Parathyroid adenoma (tissue), 2 donors: ENCODE measurements around the gene MYLK.

ENCODE experiments used
- H2AFZ ChIP-seq: fragments of 300-600 bp; sonication (generic); one replicate; pipeline ENCODE4 v1.7.0; 2017; ENCODE audit warnings: antibody characterized with exemption, mild to moderate bottlenecking
- H3K27ac ChIP-seq: fragments of 300-600 bp; sonication (generic); one replicate; pipeline ENCODE4 v1.7.0; 2017
- H3K27me3 ChIP-seq: fragments of 300-600 bp; sonication (generic); one replicate; pipeline ENCODE4 v1.7.0; 2017; ENCODE audit warnings: low read length; ENCODE audit not compliant: control insufficient read depth, insufficient read depth
- H3K36me3 ChIP-seq: fragments of 300-600 bp; sonication (generic); one replicate; pipeline ENCODE4 v1.7.0; 2017; ENCODE audit warnings: low read length; ENCODE audit not compliant: control insufficient read depth, insufficient read depth
- H3K4me1 ChIP-seq: fragments of 300-600 bp; sonication (generic); one replicate; pipeline ENCODE4 v1.7.0; 2017; ENCODE audit warnings: control low read depth
- H3K4me2 ChIP-seq: fragments of 300-600 bp; sonication (generic); one replicate; pipeline ENCODE4 v1.7.0; 2017; ENCODE audit warnings: low read length
- H3K4me3 ChIP-seq: fragments of 300-600 bp; sonication (generic); one replicate; pipeline ENCODE4 v1.7.0; 2017; ENCODE audit warnings: low read depth, low read length
- H3K79me2 ChIP-seq: fragments of 300-600 bp; sonication (generic); one replicate; pipeline ENCODE4 v1.7.0; 2017; ENCODE audit warnings: control low read depth
- H3K9ac ChIP-seq: fragments of 300-600 bp; sonication (generic); one replicate; pipeline ENCODE4 v1.7.0; 2017; ENCODE audit warnings: mild to moderate bottlenecking
- H3K9me3 ChIP-seq: fragments of 300-600 bp; sonication (generic); one replicate; pipeline ENCODE4 v1.7.0; 2017; ENCODE audit warnings: low read length; ENCODE audit not compliant: control insufficient read depth
- CTCF ChIP-seq: fragments of 300-600 bp; sonication (generic); IDR thresholded peaks from one replicate; pipeline ENCODE4 v1.7.0; 2017; ENCODE audit warnings: antibody characterized with exemption, mild to moderate bottlenecking
- donor health status: primary hyperparathyroidism.

MYLK gene

GRCh38 chr3:123642182-123642956 lies 241.8 kb downstream of the MYLK start:
- H2AFZ ChIP-seq: no peak overlapping the region
- H3K4me3 ChIP-seq: no peak overlapping the region
- peak; percentile 67 for TF ChIP-seq CTCF
- H3K4me1 ChIP-seq: no peaks in the 10 kb centered on the region
- H3K27ac ChIP-seq: no peak overlapping the region
- no peaks in the 10 kb centered on the region for H3K79me2 ChIP-seq
- no peak overlapping the region for H3K4me2 ChIP-seq
- H3K27me3 ChIP-seq: no peaks in the 10 kb centered on the region
- H3K36me3 ChIP-seq: no peaks in the 10 kb centered on the region
- H3K9ac ChIP-seq: no peak overlapping the region
- H3K9me3 ChIP-seq: no peaks in the 10 kb centered on the region

- Histone ChIP-seq H3K9me3 (no peaks in the 10 kb centered on the region), H3K27ac (no peak overlapping the region), H3K4me2 (no peak overlapping the region), H2AFZ (no peak overlapping the region), H3K79me2 (no peaks in the 10 kb centered on the region), H3K4me3 (no peak overlapping the region), H3K9ac (no peak overlapping the region), H3K4me1 (no peaks in the 10 kb centered on the region), H3K27me3 (no peaks in the 10 kb centered on the region), H3K36me3 (no peaks in the 10 kb centered on the region)
- no peak for TF ChIP-seq CTCF
Observed at GRCh38 chr3:123641505-123641904, 242.6 kb downstream of the MYLK start.

GRCh38 chr3:123640740-123641462 lies 243.2 kb downstream of the MYLK start:
- no peaks in the 10 kb centered on the region for H3K36me3 ChIP-seq
- H2AFZ ChIP-seq: no peak overlapping the region
- H3K79me2 ChIP-seq: no peaks in the 10 kb centered on the region
- TF ChIP-seq CTCF: no peak
- no peak overlapping the region for H3K9ac ChIP-seq
- H3K9me3 ChIP-seq: no peaks in the 10 kb centered on the region
- H3K27me3 ChIP-seq: no peaks in the 10 kb centered on the region
- no peak overlapping the region for H3K4me3 ChIP-seq
- H3K27ac ChIP-seq: no peak overlapping the region
- H3K4me2 ChIP-seq: no peak overlapping the region
- H3K4me1 ChIP-seq: no peaks in the 10 kb centered on the region

GRCh38 chr3:123640311-123640710 lies 243.8 kb downstream of the MYLK start:
- H2AFZ ChIP-seq: no peak overlapping the region
- H3K4me1 ChIP-seq: no peaks in the 10 kb centered on the region
- no peaks in the 10 kb centered on the region for H3K36me3 ChIP-seq
- H3K4me2 ChIP-seq: no peak overlapping the region
- H3K9me3 ChIP-seq: no peaks in the 10 kb centered on the region
- no peak overlapping the region for H3K4me3 ChIP-seq
- TF ChIP-seq CTCF: no peak
- no peak overlapping the region for H3K9ac ChIP-seq
- no peak overlapping the region for H3K27ac ChIP-seq
- H3K79me2 ChIP-seq: no peaks in the 10 kb centered on the region
- no peaks in the 10 kb centered on the region for H3K27me3 ChIP-seq
